Measurements from ENCODE around the gene RNGTT.

DNA sequence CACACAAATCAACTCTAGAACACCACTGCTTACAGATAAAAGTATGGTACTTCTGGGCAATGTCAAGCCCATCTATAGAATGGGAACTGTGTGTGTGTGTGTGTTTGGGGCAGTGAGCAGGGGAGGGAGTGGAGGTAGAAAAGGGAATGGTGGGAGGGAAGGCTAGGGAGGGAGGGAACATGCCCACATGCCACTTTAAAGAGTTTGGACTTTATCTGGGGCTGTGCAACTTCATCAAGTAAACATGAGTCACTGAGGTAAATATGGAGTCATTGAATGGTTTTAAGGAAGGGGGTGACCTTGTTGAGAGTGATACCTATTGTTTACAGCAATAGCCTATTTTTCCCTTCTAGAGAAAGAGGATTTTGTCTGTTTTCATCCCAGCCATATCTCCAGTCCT, 22.5 kb upstream of the RNGTT start:
- TF ChIP-seq, protein P1, sequence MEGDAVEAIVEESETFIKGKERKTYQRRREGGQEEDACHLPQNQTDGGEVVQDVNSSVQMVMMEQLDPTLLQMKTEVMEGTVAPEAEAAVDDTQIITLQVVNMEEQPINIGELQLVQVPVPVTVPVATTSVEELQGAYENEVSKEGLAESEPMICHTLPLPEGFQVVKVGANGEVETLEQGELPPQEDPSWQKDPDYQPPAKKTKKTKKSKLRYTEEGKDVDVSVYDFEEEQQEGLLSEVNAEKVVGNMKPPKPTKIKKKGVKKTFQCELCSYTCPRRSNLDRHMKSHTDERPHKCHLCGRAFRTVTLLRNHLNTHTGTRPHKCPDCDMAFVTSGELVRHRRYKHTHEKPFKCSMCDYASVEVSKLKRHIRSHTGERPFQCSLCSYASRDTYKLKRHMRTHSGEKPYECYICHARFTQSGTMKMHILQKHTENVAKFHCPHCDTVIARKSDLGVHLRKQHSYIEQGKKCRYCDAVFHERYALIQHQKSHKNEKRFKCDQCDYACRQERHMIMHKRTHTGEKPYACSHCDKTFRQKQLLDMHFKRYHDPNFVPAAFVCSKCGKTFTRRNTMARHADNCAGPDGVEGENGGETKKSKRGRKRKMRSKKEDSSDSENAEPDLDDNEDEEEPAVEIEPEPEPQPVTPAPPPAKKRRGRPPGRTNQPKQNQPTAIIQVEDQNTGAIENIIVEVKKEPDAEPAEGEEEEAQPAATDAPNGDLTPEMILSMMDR (IDR thresholded peaks at IDR 0.05), result no peak
- TF ChIP-seq POLR2A (IDR thresholded peaks at IDR 0.05) (no peak), EP300 (IDR thresholded peaks at IDR 0.05) (no peak)
